MM.1S (cell line): ENCODE measurements around the gene MAP3K4.

Experiments used
- DNase-seq: peaks from one replicate; pipeline ENCODE4 v3.0.0-alpha.2; 2015
- H2AFZ ChIP-seq: fragments of 300-600 bp; sonication (generic); 2 replicates; pipeline ENCODE4 v1.6.0; 2016; ENCODE audit warnings: antibody characterized with exemption, low read length
- H3F3A ChIP-seq: fragments of 300-600 bp; sonication (generic); 2 replicates; pipeline ENCODE4 v1.6.1; 2016; ENCODE audit warnings: mild to moderate bottlenecking, antibody characterized with exemption, low read length, moderate library complexity, mixed read lengths; ENCODE audit not compliant: insufficient read depth
- H3K27ac ChIP-seq: fragments of 300-600 bp; sonication (generic); 2 replicates; pipeline ENCODE4 v1.5.1; 2016; ENCODE audit warnings: mild to moderate bottlenecking, low read length
- H3K27me3 ChIP-seq: fragments of 300-600 bp; sonication (generic); replicated peaks from 2 replicates; pipeline ENCODE4 v1.6.0; 2016; ENCODE audit warnings: low read length; ENCODE audit not compliant: insufficient read depth
- H3K36me3 ChIP-seq: fragments of 300-600 bp; sonication (generic); replicated peaks from 2 replicates; pipeline ENCODE4 v1.6.1; 2016; ENCODE audit warnings: mild to moderate bottlenecking, low read length, mixed read lengths; ENCODE audit not compliant: insufficient read depth
- H3K4me1 ChIP-seq: fragments of 300-600 bp; sonication (generic); 2 replicates; pipeline ENCODE4 v1.6.1; 2016; ENCODE audit warnings: low read length, mixed read lengths
- H3K4me2 ChIP-seq: fragments of 300-600 bp; sonication (generic); 2 replicates; pipeline ENCODE4 v1.6.0; 2016; ENCODE audit warnings: low read depth, low read length
- H3K4me3 ChIP-seq: fragments of 300-600 bp; sonication (generic); 2 replicates; pipeline ENCODE4 v1.5.1; 2016; ENCODE audit warnings: low read length, mixed read lengths
- H3K79me2 ChIP-seq: fragments of 300-600 bp; sonication (generic); 2 replicates; pipeline ENCODE4 v1.6.1; 2016; ENCODE audit warnings: mixed run types, low read length, mixed read lengths
- H3K9ac ChIP-seq: fragments of 300-600 bp; sonication (generic); 2 replicates; pipeline ENCODE4 v1.6.1; 2016; ENCODE audit warnings: low read length, mixed read lengths
- H3K9me2 ChIP-seq: fragments of 300-600 bp; sonication (generic); replicated peaks from 2 replicates; pipeline ENCODE4 v1.6.1; 2016; ENCODE audit warnings: mild to moderate bottlenecking, low read length, mixed read lengths; ENCODE audit not compliant: insufficient read depth
- H3K9me3 ChIP-seq: fragments of 300-600 bp; sonication (generic); replicated peaks from 2 replicates; pipeline ENCODE4 v1.6.1; 2016; ENCODE audit warnings: mild to moderate bottlenecking, low read length, mixed read lengths; ENCODE audit not compliant: insufficient read depth
- H4K20me1 ChIP-seq: fragments of 300-600 bp; sonication (generic); 2 replicates; pipeline ENCODE4 v1.6.1; 2016; ENCODE audit warnings: mild to moderate bottlenecking, low read length, moderate library complexity, mixed read lengths; ENCODE audit not compliant: insufficient read depth
- EZH2 ChIP-seq: fragments of 300-600 bp; sonication (generic); optimal IDR thresholded peaks from 2 replicates; pipeline ENCODE3; 2017; ENCODE audit warnings: low read depth, mild to moderate bottlenecking, antibody characterized with exemption, low read length, mixed read lengths
- EZH2phosphoT487 ChIP-seq: fragments of 300-600 bp; sonication (generic); IDR thresholded peaks from 2 replicates; pipeline ENCODE4 v1.6.1; 2018; ENCODE audit warnings: antibody characterized with exemption, low read length
- TF ChIP-seq, protein P1 (sequence below): fragments of 300-600 bp; sonication (generic); IDR thresholded peaks from 2 replicates; pipeline ENCODE4 v1.5.1; 2016; ENCODE audit warnings: antibody characterized with exemption, low read length, mixed read lengths

The MAP3K4 gene

DNA sequence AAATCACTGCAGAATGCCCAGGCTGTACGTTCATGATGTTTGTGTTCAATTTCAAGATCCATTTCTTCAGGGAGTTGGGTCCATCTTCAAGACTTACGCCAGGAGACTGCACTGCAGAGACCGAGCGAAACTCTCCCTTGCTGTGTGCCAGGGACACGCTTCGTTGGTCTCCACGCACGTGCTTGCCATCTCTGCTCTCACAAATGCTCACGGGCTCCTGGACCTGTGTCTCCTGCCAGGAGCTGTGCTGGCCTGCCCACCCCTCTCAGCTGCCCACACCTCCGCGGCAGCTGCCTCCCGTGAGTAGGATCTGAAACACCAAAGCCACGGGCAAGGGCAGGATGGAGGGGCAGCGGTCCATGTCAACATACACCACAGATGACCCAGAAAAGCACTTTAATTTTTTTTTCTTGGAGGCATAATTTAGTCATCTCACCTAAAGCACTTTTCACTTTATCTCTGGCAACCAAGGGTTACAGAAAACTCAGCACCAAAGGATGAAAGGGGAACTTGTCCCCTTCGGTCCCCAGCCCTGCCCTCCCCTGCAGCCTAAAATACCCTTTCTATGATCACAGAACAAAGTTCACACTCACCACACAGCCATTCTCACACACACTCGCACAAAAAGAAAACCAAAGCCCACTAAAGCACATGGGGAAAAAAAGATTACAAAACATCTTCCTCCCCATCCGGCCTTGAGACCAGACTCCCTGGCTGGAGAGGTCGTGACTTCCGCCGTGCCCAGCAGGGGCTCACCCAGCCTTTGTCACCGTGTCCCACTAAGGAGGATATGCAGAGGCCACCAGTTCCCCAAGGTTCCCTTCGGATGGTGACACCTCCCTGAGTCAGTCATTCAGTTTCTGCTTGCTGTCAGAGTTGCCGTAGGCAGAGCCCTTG, 144.4 kb downstream of the MAP3K4 start:
- H3K4me2 ChIP-seq, result no peak overlapping the region
- H3K9me2 ChIP-seq, result no peaks in the 10 kb centered on the region
- H3K27ac ChIP-seq, result no peak overlapping the region
- H3K4me1 ChIP-seq, result no peaks in the 10 kb centered on the region
- H4K20me1 ChIP-seq, result no peaks in the 10 kb centered on the region
- H3K79me2 ChIP-seq, result no peaks in the 10 kb centered on the region
- DNase-seq, result no peak
- no peak overlapping the region for H3K4me3 ChIP-seq
- no peak overlapping the region for H3K9ac ChIP-seq
- no peaks in the 10 kb centered on the region for H3K36me3 ChIP-seq
- H2AFZ ChIP-seq, result no peak overlapping the region
- H3K9me3 ChIP-seq, result no peaks in the 10 kb centered on the region
- no peaks in the 10 kb centered on the region for H3K27me3 ChIP-seq
- no peaks in the 10 kb centered on the region for H3F3A ChIP-seq
- no peak for TF ChIP-seq EZH2

DNA sequence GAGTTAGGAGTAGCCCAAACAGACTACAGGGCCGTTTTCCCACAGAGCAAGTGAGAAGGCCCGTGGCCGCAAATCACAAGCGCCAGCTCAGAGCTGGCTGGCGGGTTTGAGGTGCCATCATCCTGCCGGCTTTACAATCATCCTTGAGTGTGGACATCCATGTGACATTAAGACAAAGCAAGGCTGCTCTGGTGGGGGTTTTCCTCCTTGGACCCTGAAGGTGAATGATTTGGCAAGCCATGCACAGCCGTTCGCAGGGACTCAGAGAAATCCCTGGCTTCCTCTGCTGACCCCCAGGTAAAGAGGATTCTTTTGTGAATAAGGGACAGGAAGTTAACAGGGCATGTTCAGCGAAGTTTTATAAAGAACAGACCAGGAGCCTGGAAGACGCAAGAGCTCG, 145.1 kb downstream of the MAP3K4 start:
- no peaks in the 10 kb centered on the region for H3K4me1 ChIP-seq
- H3K4me2 ChIP-seq, result no peak overlapping the region
- no peak overlapping the region for H3K27ac ChIP-seq
- no peak overlapping the region for H3K4me3 ChIP-seq
- no peak for DNase-seq
- H3K79me2 ChIP-seq, result no peaks in the 10 kb centered on the region
- H4K20me1 ChIP-seq, result no peaks in the 10 kb centered on the region
- TF ChIP-seq EZH2 (no peak), EZH2phosphoT487 (no peak)
- TF ChIP-seq, protein P1, sequence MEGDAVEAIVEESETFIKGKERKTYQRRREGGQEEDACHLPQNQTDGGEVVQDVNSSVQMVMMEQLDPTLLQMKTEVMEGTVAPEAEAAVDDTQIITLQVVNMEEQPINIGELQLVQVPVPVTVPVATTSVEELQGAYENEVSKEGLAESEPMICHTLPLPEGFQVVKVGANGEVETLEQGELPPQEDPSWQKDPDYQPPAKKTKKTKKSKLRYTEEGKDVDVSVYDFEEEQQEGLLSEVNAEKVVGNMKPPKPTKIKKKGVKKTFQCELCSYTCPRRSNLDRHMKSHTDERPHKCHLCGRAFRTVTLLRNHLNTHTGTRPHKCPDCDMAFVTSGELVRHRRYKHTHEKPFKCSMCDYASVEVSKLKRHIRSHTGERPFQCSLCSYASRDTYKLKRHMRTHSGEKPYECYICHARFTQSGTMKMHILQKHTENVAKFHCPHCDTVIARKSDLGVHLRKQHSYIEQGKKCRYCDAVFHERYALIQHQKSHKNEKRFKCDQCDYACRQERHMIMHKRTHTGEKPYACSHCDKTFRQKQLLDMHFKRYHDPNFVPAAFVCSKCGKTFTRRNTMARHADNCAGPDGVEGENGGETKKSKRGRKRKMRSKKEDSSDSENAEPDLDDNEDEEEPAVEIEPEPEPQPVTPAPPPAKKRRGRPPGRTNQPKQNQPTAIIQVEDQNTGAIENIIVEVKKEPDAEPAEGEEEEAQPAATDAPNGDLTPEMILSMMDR, result no peak
- H3K9ac ChIP-seq, result no peak overlapping the region
- H2AFZ ChIP-seq, result no peak overlapping the region
- H3K9me3 ChIP-seq, result no peaks in the 10 kb centered on the region
- H3K9me2 ChIP-seq, result no peaks in the 10 kb centered on the region
- no peaks in the 10 kb centered on the region for H3F3A ChIP-seq
- no peaks in the 10 kb centered on the region for H3K27me3 ChIP-seq
- no peaks in the 10 kb centered on the region for H3K36me3 ChIP-seq

DNA sequence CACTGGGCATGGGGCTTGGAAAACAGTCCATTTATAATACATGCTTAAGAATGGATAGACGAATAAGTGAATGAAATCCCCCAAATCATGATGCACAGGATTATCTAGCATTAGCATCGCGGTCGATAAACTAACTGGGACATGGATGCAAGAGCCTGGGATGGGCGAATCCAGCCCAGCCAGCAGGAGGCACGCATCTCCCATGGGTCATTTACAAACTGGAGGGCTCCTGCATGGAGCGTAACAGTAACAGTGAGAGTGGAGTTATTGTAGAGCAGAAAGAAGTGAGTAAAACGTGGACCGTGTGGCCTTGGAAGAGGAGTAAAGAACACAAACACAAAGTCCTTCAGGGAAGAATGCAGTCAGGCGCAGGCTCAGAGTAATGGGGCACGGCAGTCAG, 145.8 kb downstream of the MAP3K4 start:
- DNase-seq, result no peak
- Histone ChIP-seq H3K4me2 (no peak overlapping the region), H2AFZ (no peak overlapping the region), H3K27ac (no peak overlapping the region), H3K4me3 (no peak overlapping the region), H3K9me3 (no peaks in the 10 kb centered on the region), H3K79me2 (no peaks in the 10 kb centered on the region), H3K9ac (no peak overlapping the region), H3K9me2 (no peaks in the 10 kb centered on the region), H4K20me1 (no peaks in the 10 kb centered on the region), H3K36me3 (no peaks in the 10 kb centered on the region), H3K27me3 (no peaks in the 10 kb centered on the region), H3F3A (no peaks in the 10 kb centered on the region), H3K4me1 (no peaks in the 10 kb centered on the region)
- TF ChIP-seq, protein P1, result no peak
- TF ChIP-seq EZH2, result no peak
- no peak for TF ChIP-seq EZH2phosphoT487
